GM18951 (cell line): Measurements from ENCODE around the gene RNF150.

Experiments used
- POLR2A ChIP-seq: IDR thresholded peaks from 4 replicates; pipeline ENCODE4 v1.6.1; 2011; ENCODE audit warnings: mild to moderate bottlenecking; ENCODE audit not compliant: insufficient read length, insufficient read depth; ENCODE audit errors: extremely low read depth
- in situ Hi-C: fragments of 300-500 bp; cut with MboI; formaldehyde crosslinking; loops from one replicate; pipeline ENCODE4 v1.12.0; 2022; ENCODE audit warnings: low sequenced_read_pairs, mixed read lengths, inconsistent platforms; ENCODE audit not compliant: unreplicated experiment

The RNF150 gene

GRCh38 chr4:140874056-140874455 lies 259.2 kb downstream of the RNF150 start:
- in situ Hi-C loops = loop anchor here (25.0 kb wide), 1 partner anchor 512 kb away; the partner anchor contains the start of gene SCOC
- TF ChIP-seq POLR2A = no peak

GRCh38 chr4:140871368-140871767 lies 261.9 kb downstream of the RNF150 start:
- in situ Hi-C loops = loop anchor here (25.0 kb wide), 1 partner anchor 509 kb away; the partner anchor contains the start of gene SCOC
- TF ChIP-seq POLR2A = no peak

- in situ Hi-C loops = loop anchor here (25.0 kb wide), 1 partner anchor 508 kb away; the partner anchor contains the start of gene SCOC
Measured at GRCh38 chr4:140870427-140870826, 262.8 kb downstream of the RNF150 start.

GRCh38 chr4:140869446-140869845 lies 263.8 kb downstream of the RNF150 start:
- TF ChIP-seq POLR2A = no peak
- in situ Hi-C loops = loop anchor here (25.0 kb wide), 1 partner anchor 507 kb away; the partner anchor contains the start of gene SCOC

More at GRCh38 chr4:140870427-140870826, 262.8 kb downstream of the RNF150 start:
- no peak for TF ChIP-seq POLR2A

GRCh38 chr4:140867356-140867755 lies 265.9 kb downstream of the RNF150 start:
- no peak for TF ChIP-seq POLR2A
- in situ Hi-C loops = loop anchor here (25.0 kb wide), 1 partner anchor 505 kb away; the partner anchor contains the start of gene SCOC

GRCh38 chr4:140866492-140867005 lies 266.7 kb downstream of the RNF150 start:
- in situ Hi-C loops = loop anchor here (25.0 kb wide), 1 partner anchor 504 kb away; the partner anchor contains the start of gene SCOC
- no peak for TF ChIP-seq POLR2A

- in situ Hi-C loops = loop anchor here (25.0 kb wide), 1 partner anchor 503 kb away; the partner anchor contains the start of gene SCOC
- no peak for TF ChIP-seq POLR2A
Measured at GRCh38 chr4:140865253-140866217, 267.7 kb downstream of the RNF150 start.

- in situ Hi-C loops = loop anchor here (25.0 kb wide), 1 partner anchor 501 kb away; the partner anchor contains the start of gene SCOC
Measured at GRCh38 chr4:140863197-140863596, 270.1 kb downstream of the RNF150 start.

GRCh38 chr4:140862177-140862442 lies 271.2 kb downstream of the RNF150 start:
- in situ Hi-C loops = loop anchor here (25.0 kb wide), 1 partner anchor 500 kb away; the partner anchor contains the start of gene SCOC
- TF ChIP-seq POLR2A = no peak

More at GRCh38 chr4:140863197-140863596, 270.1 kb downstream of the RNF150 start:
- TF ChIP-seq POLR2A = no peak

- in situ Hi-C loops = loop anchor here (25.0 kb wide), 1 partner anchor 499 kb away; the partner anchor contains the start of gene SCOC
Measured at GRCh38 chr4:140861359-140862176, 271.7 kb downstream of the RNF150 start.

GRCh38 chr4:140858897-140859296 lies 274.4 kb downstream of the RNF150 start:
- in situ Hi-C loops = loop anchor here (25.0 kb wide), 1 partner anchor 497 kb away; the partner anchor contains the start of gene SCOC
- no peak for TF ChIP-seq POLR2A

More at GRCh38 chr4:140861359-140862176, 271.7 kb downstream of the RNF150 start:
- no peak for TF ChIP-seq POLR2A

GRCh38 chr4:140857111-140857510 lies 276.2 kb downstream of the RNF150 start:
- no peak for TF ChIP-seq POLR2A
- in situ Hi-C loops = loop anchor here (25.0 kb wide), 1 partner anchor 495 kb away; the partner anchor contains the start of gene SCOC
